ENCODE data around the gene HBD.

Gene HBD

DNA sequence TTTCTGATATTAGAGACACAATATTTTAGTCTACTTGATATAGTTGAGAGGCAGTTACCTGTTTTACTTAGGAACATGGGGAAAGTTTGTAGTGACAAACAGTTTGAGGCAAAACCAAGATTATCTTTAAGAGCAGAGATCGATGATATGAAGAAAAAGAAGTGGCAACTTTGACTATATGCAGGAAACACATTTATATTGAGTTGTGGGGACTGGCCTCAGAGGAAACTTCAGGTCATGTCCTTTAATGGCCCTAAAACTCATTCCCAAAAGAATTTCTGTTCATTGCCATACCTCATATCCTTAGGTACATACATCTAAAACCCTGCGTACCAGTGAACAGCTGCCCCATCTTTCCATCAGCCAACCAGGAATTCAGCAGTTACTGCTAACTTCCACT is 10.9 kb upstream of the HBD start:
- no peak for DNase-seq (ENCODE audit: low spot score)
- TF ChIP-seq, protein P1, sequence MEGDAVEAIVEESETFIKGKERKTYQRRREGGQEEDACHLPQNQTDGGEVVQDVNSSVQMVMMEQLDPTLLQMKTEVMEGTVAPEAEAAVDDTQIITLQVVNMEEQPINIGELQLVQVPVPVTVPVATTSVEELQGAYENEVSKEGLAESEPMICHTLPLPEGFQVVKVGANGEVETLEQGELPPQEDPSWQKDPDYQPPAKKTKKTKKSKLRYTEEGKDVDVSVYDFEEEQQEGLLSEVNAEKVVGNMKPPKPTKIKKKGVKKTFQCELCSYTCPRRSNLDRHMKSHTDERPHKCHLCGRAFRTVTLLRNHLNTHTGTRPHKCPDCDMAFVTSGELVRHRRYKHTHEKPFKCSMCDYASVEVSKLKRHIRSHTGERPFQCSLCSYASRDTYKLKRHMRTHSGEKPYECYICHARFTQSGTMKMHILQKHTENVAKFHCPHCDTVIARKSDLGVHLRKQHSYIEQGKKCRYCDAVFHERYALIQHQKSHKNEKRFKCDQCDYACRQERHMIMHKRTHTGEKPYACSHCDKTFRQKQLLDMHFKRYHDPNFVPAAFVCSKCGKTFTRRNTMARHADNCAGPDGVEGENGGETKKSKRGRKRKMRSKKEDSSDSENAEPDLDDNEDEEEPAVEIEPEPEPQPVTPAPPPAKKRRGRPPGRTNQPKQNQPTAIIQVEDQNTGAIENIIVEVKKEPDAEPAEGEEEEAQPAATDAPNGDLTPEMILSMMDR (IDR thresholded peaks at IDR 0.05; ENCODE audit: extremely low read depth, missing control alignments): no peak

GRCh38 chr11:5243816-5244180 is 9.5 kb upstream of the HBD start:
- no peak for DNase-seq (ENCODE audit: low spot score)
- TF ChIP-seq, protein P1 (IDR thresholded peaks at IDR 0.05; ENCODE audit: extremely low read depth, missing control alignments): no peak

GRCh38 chr11:5242933-5243815 is 8.9 kb upstream of the HBD start:
- TF ChIP-seq, protein P1 (IDR thresholded peaks at IDR 0.05; ENCODE audit: extremely low read depth, missing control alignments): no peak
- no peak for DNase-seq (ENCODE audit: low spot score)

DNA sequence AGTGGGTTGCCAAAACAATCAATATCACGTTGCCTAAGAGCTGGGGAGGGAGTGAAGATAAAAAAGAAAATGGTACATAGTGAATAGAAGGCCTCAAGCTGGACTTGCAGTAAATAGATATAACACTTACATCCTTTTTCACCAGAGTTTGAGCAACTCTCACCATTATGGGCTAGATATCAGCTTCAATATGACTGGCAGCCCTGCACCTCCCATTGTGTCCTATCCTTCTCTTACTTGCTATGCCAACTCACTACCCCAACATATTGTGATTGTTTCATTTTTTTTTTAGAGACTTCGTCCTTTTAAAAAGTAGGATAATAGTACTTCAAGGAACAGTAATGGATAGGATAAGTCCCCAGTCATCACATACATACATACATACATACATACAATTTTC is 7.9 kb upstream of the HBD start:
- TF ChIP-seq, protein P1 (IDR thresholded peaks at IDR 0.05; ENCODE audit: extremely low read depth, missing control alignments): no peak
- no peak for DNase-seq (ENCODE audit: low spot score)

GRCh38 chr11:5241458-5241857 is 7.2 kb upstream of the HBD start:
- TF ChIP-seq, protein P1 (IDR thresholded peaks at IDR 0.05; ENCODE audit: extremely low read depth, missing control alignments): no peak
- no peak for DNase-seq (ENCODE audit: low spot score)

- DNase-seq (ENCODE audit: low spot score): no peak
- TF ChIP-seq, protein P1 (IDR thresholded peaks at IDR 0.05; ENCODE audit: extremely low read depth, missing control alignments): no peak
These were observed 6.2 kb upstream of the HBD start for GRCh38 chr11:5240458-5240857.

DNA sequence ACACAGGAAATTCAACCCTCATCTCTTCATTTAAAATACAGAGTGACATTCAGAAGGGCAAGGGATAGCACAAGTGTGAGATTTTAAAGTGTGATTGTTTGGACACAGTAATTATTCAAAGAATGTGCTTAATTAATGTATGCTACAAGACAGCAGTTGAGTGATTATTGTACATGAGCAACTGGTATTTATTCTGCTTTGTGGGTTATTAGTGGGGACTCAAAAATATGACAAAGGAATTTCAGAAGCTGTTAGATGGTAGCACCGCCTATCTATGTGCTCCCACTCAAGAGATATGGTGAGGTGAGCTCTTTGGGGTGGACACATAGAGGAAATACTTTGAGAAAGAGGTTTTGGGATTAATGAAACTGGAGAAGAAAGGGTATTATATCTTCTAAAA is 5.8 kb upstream of the HBD start:
- TF ChIP-seq, protein P1 (IDR thresholded peaks at IDR 0.05; ENCODE audit: extremely low read depth, missing control alignments): no peak

More for the DNA sequence above, 5.8 kb upstream of the HBD start:
- no peak for DNase-seq (ENCODE audit: low spot score)
